ENCODE results near the gene ADAMTS12. TPM values are rescaled to one million over a fixed set of nuclear protein-coding genes. Genes with fewer than 3 reads are reported as not detected.

The ADAMTS12 gene
- total RNA-seq, 1 experiment from 2014 or later: not detected

- DNase-seq (ENCODE audit: low read depth): no peak
- in situ Hi-C loops (cut with HindIII; ENCODE audit: low pct_unique_long_range_greater_than_20kb, low sequenced_read_pairs): no loop called here
Observed at GRCh38 chr5:33827018-33827707, 64.6 kb downstream of the ADAMTS12 start.

GRCh38 chr5:33824516-33825195, 67.1 kb downstream of the ADAMTS12 start:
- in situ Hi-C loops (cut with HindIII; ENCODE audit: low pct_unique_long_range_greater_than_20kb, low sequenced_read_pairs): no loop called here

GRCh38 chr5:33817301-33817700, 74.5 kb downstream of the ADAMTS12 start:
- in situ Hi-C loops (cut with HindIII; ENCODE audit: low pct_unique_long_range_greater_than_20kb, low sequenced_read_pairs): no loop called here
- no peak for DNase-seq (ENCODE audit: low read depth)

More at GRCh38 chr5:33824516-33825195, 67.1 kb downstream of the ADAMTS12 start:
- DNase-seq (ENCODE audit: low read depth): no peak

- in situ Hi-C loops (cut with HindIII; ENCODE audit: low pct_unique_long_range_greater_than_20kb, low sequenced_read_pairs): no loop called here
Observed at GRCh38 chr5:33816791-33817190, 75.0 kb downstream of the ADAMTS12 start.

GRCh38 chr5:33812746-33813145, 79.0 kb downstream of the ADAMTS12 start:
- DNase-seq (ENCODE audit: low read depth): no peak
- in situ Hi-C loops (cut with HindIII; ENCODE audit: low pct_unique_long_range_greater_than_20kb, low sequenced_read_pairs): no loop called here

More at GRCh38 chr5:33816791-33817190, 75.0 kb downstream of the ADAMTS12 start:
- no peak for DNase-seq (ENCODE audit: low read depth)

- in situ Hi-C loops (cut with HindIII; ENCODE audit: low pct_unique_long_range_greater_than_20kb, low sequenced_read_pairs): no loop called here
- no peak for DNase-seq (ENCODE audit: low read depth)
Observed at GRCh38 chr5:33810491-33811120, 81.2 kb downstream of the ADAMTS12 start.

GRCh38 chr5:33809936-33810335, 81.9 kb downstream of the ADAMTS12 start:
- in situ Hi-C loops (cut with HindIII; ENCODE audit: low pct_unique_long_range_greater_than_20kb, low sequenced_read_pairs): no loop called here
- no peak for DNase-seq (ENCODE audit: low read depth)

GRCh38 chr5:33808699-33809098, 83.1 kb downstream of the ADAMTS12 start:
- in situ Hi-C loops (cut with HindIII; ENCODE audit: low pct_unique_long_range_greater_than_20kb, low sequenced_read_pairs): no loop called here
- DNase-seq (ENCODE audit: low read depth): no peak

GRCh38 chr5:33807771-33808170, 84.0 kb downstream of the ADAMTS12 start:
- in situ Hi-C loops (cut with HindIII; ENCODE audit: low pct_unique_long_range_greater_than_20kb, low sequenced_read_pairs): no loop called here
- DNase-seq (ENCODE audit: low read depth): no peak

- no peak for DNase-seq (ENCODE audit: low read depth)
- in situ Hi-C loops (cut with HindIII; ENCODE audit: low pct_unique_long_range_greater_than_20kb, low sequenced_read_pairs): no loop called here
Observed at GRCh38 chr5:33806738-33807442, 84.9 kb downstream of the ADAMTS12 start.

GRCh38 chr5:33801292-33801691, 90.5 kb downstream of the ADAMTS12 start:
- in situ Hi-C loops (cut with HindIII; ENCODE audit: low pct_unique_long_range_greater_than_20kb, low sequenced_read_pairs): no loop called here
- no peak for DNase-seq (ENCODE audit: low read depth)

GRCh38 chr5:33800241-33800950, 91.4 kb downstream of the ADAMTS12 start:
- in situ Hi-C loops (cut with HindIII; ENCODE audit: low pct_unique_long_range_greater_than_20kb, low sequenced_read_pairs): no loop called here
- DNase-seq (ENCODE audit: low read depth): no peak

- no peak for DNase-seq (ENCODE audit: low read depth)
- in situ Hi-C loops (cut with HindIII; ENCODE audit: low pct_unique_long_range_greater_than_20kb, low sequenced_read_pairs): no loop called here
Observed at GRCh38 chr5:33795496-33795895, 96.3 kb downstream of the ADAMTS12 start.

GRCh38 chr5:33794550-33795181, 97.1 kb downstream of the ADAMTS12 start:
- DNase-seq (ENCODE audit: low read depth): no peak
- in situ Hi-C loops (cut with HindIII; ENCODE audit: low pct_unique_long_range_greater_than_20kb, low sequenced_read_pairs): no loop called here

GRCh38 chr5:33793836-33794549, 97.8 kb downstream of the ADAMTS12 start:
- DNase-seq (ENCODE audit: low read depth): no peak
- in situ Hi-C loops (cut with HindIII; ENCODE audit: low pct_unique_long_range_greater_than_20kb, low sequenced_read_pairs): no loop called here

GRCh38 chr5:33793276-33793675, 98.5 kb downstream of the ADAMTS12 start:
- in situ Hi-C loops (cut with HindIII; ENCODE audit: low pct_unique_long_range_greater_than_20kb, low sequenced_read_pairs): no loop called here
- no peak for DNase-seq (ENCODE audit: low read depth)

- DNase-seq (ENCODE audit: low read depth): no peak
- in situ Hi-C loops (cut with HindIII; ENCODE audit: low pct_unique_long_range_greater_than_20kb, low sequenced_read_pairs): no loop called here
Observed at GRCh38 chr5:33792559-33792958, 99.2 kb downstream of the ADAMTS12 start.
